H9 (cell line): ENCODE data around the gene NUCB2. TPM values are rescaled to one million over a fixed set of nuclear protein-coding genes. Genes with fewer than 3 reads are reported as not detected.

ENCODE experiments used
- DNase-seq: peaks from one replicate; pipeline ENCODE4 v3.0.0-alpha.2; 2017
- H2AFZ ChIP-seq: one replicate; pipeline ENCODE4 v1.6.1; 2013; ENCODE audit warnings: mild to moderate bottlenecking, low read length, control low read depth, moderate library complexity
- H2AK5ac ChIP-seq: 2 replicates; pipeline ENCODE4 v1.6.1; 2013; ENCODE audit warnings: low read length, control low read depth, mixed read lengths; ENCODE audit not compliant: insufficient read length
- H2BK120ac ChIP-seq: one replicate; pipeline ENCODE4 v1.6.1; 2013; ENCODE audit warnings: low read depth, mild to moderate bottlenecking, low read length, control low read depth, inconsistent platforms; ENCODE audit not compliant: poor library complexity, severe bottlenecking
- H2BK12ac ChIP-seq: 2 replicates; pipeline ENCODE4 v1.6.1; 2013; ENCODE audit warnings: low read length, control low read depth, mixed read lengths, low read depth; ENCODE audit not compliant: insufficient read length
- H2BK15ac ChIP-seq: 2 replicates; pipeline ENCODE4 v1.6.1; 2013; ENCODE audit warnings: low read depth, low read length, control low read depth
- H2BK20ac ChIP-seq: one replicate; pipeline ENCODE4 v1.6.1; 2013; ENCODE audit warnings: low read depth, mild to moderate bottlenecking, low read length, control low read depth, inconsistent platforms; ENCODE audit not compliant: poor library complexity, severe bottlenecking
- H2BK5ac ChIP-seq: 2 replicates; pipeline ENCODE4 v1.6.1; 2013; ENCODE audit warnings: low read length, control low read depth, mixed read lengths; ENCODE audit not compliant: insufficient read length
- H3K14ac ChIP-seq: 2 replicates; pipeline ENCODE4 v1.6.1; 2013; ENCODE audit warnings: low read length, control low read depth; ENCODE audit not compliant: insufficient read depth
- H3K18ac ChIP-seq: 2 replicates; pipeline ENCODE4 v1.6.1; 2013; ENCODE audit warnings: low read depth, mild to moderate bottlenecking, mixed read lengths, low read length, control low read depth; ENCODE audit not compliant: insufficient read length
- H3K23ac ChIP-seq: 2 replicates; pipeline ENCODE4 v1.6.1; 2013; ENCODE audit warnings: low read length, control low read depth, mixed read lengths, low read depth; ENCODE audit not compliant: insufficient read length
- H3K23me2 ChIP-seq: 2 replicates; pipeline ENCODE4 v1.6.1; 2013; ENCODE audit warnings: low read depth, mild to moderate bottlenecking, mixed read lengths, low read length, control low read depth; ENCODE audit not compliant: insufficient read length, poor library complexity, severe bottlenecking
- H3K27ac ChIP-seq: 2 replicates; pipeline ENCODE4 v1.5.1; 2013; ENCODE audit warnings: low read length, control low read depth, mixed read lengths, low read depth; ENCODE audit not compliant: insufficient read length
- H3K27me3 ChIP-seq: 2 replicates; pipeline ENCODE4 v1.6.1; 2013; ENCODE audit warnings: low read length, control low read depth, inconsistent platforms; ENCODE audit not compliant: insufficient read depth
- H3K4ac ChIP-seq: 2 replicates; pipeline ENCODE4 v1.6.1; 2013; ENCODE audit warnings: low read depth, mild to moderate bottlenecking, control low read depth, inconsistent platforms, low read length, moderate library complexity
- H3K4me1 ChIP-seq: 2 replicates; pipeline ENCODE4 v1.6.1; 2013; ENCODE audit warnings: low read length, control low read depth, inconsistent platforms; ENCODE audit not compliant: insufficient read depth
- H3K4me2 ChIP-seq: 2 replicates; pipeline ENCODE4 v1.6.1; 2013; ENCODE audit warnings: low read length, control low read depth, mixed read lengths; ENCODE audit not compliant: insufficient read length, insufficient read depth
- H3K56ac ChIP-seq: 2 replicates; pipeline ENCODE4 v1.6.1; 2013; ENCODE audit warnings: low read depth, mild to moderate bottlenecking, mixed read lengths, low read length, control low read depth; ENCODE audit not compliant: insufficient read length
- H3K79me1 ChIP-seq: 2 replicates; pipeline ENCODE4 v1.6.1; 2013; ENCODE audit warnings: low read depth, mild to moderate bottlenecking, moderate library complexity, low read length, control low read depth, inconsistent platforms; ENCODE audit not compliant: insufficient read depth, poor library complexity, severe bottlenecking
- H3K79me2 ChIP-seq: 2 replicates; pipeline ENCODE4 v1.6.1; 2013; ENCODE audit warnings: low read length, control low read depth, inconsistent platforms; ENCODE audit not compliant: insufficient read depth
- H3K9ac ChIP-seq: 2 replicates; pipeline ENCODE4 v1.6.1; 2013; ENCODE audit warnings: low read length, control low read depth, mixed read lengths; ENCODE audit not compliant: insufficient read length; ENCODE audit errors: extremely low read depth
- H3K9me3 ChIP-seq: one replicate; pipeline ENCODE4 v1.6.1; 2013; ENCODE audit warnings: low read depth, low read length, inconsistent platforms; ENCODE audit not compliant: control insufficient read depth
- H3T11ph ChIP-seq: one replicate; pipeline ENCODE4 v1.6.1; 2013; ENCODE audit warnings: mild to moderate bottlenecking, low read length, control low read depth, inconsistent platforms
- H4K20me1 ChIP-seq: one replicate; pipeline ENCODE4 v1.6.1; 2013; ENCODE audit not compliant: control insufficient read depth, insufficient read length, insufficient read depth
- H4K5ac ChIP-seq: 2 replicates; pipeline ENCODE4 v1.6.1; 2013; ENCODE audit warnings: low read depth, mild to moderate bottlenecking, mixed read lengths, low read length, control low read depth; ENCODE audit not compliant: insufficient read length
- H4K8ac ChIP-seq: replicated peaks from 2 replicates; pipeline ENCODE4 v1.6.1; 2013; ENCODE audit warnings: low read length, control low read depth, mixed read lengths, low read depth; ENCODE audit not compliant: insufficient read length
- H4K91ac ChIP-seq: 2 replicates; pipeline ENCODE4 v1.6.1; 2013; ENCODE audit warnings: low read depth, mild to moderate bottlenecking, moderate library complexity, mixed read lengths, low read length, control low read depth; ENCODE audit not compliant: insufficient read length
- H3K27ac Mint-ChIP-seq, 3 experiments: 2 replicates in 2 of 3; 3 replicates in 1 of 3; pipeline ENCODE4 v1.8.0; 2020 to 2021; ENCODE audit warnings: mixed read lengths in 3 of 3, mild to moderate bottlenecking in 1 of 3, moderate library complexity in 1 of 3
- H3K27me3 Mint-ChIP-seq: 2 replicates; pipeline ENCODE4 v1.8.0; 2021; ENCODE audit warnings: low read depth, mild to moderate bottlenecking, moderate library complexity, mixed read lengths
- H3K36me3 Mint-ChIP-seq, 3 experiments: 2 replicates in 2 of 3; 3 replicates in 1 of 3; pipeline ENCODE4 v1.8.0; 2020 to 2021; ENCODE audit warnings: low read depth in 3 of 3, mixed read lengths in 3 of 3; ENCODE audit not compliant: insufficient read depth in 1 of 3
- H3K4me1 Mint-ChIP-seq, 2 experiments: 2 replicates each; pipeline ENCODE4 v1.8.0; 2020; ENCODE audit warnings: mixed read lengths in 2 of 2
- H3K4me3 Mint-ChIP-seq, 2 experiments: 2 replicates in 1 of 2; 3 replicates in 1 of 2; pipeline ENCODE4 v1.8.0; 2020 to 2021; ENCODE audit warnings: mild to moderate bottlenecking in 2 of 2, mixed read lengths in 2 of 2, moderate library complexity in 1 of 2
- H3K9me3 Mint-ChIP-seq, 2 experiments: 2 replicates in 1 of 2; 3 replicates in 1 of 2; pipeline ENCODE4 v1.8.0; 2020; ENCODE audit warnings: mild to moderate bottlenecking in 2 of 2, mixed read lengths in 2 of 2, moderate library complexity in 1 of 2
- CTCF ChIP-seq: fragments of 200-600 bp; sonication (generic); conservative IDR thresholded peaks from 3 replicates; pipeline ENCODE4 v1.8.0; 2021; ENCODE audit warnings: antibody characterized with exemption, mild to moderate bottlenecking
- WGBS: extraction: QIAGEN DNeasy Blood & Tissue Kit; methylation state at CpG from one replicate; pipeline ENCODE4 v1.1.7; 2013; ENCODE audit warnings: missing lambda C conversion rate, low lambda C conversion rate, mixed read lengths; ENCODE audit not compliant: insufficient read length; ENCODE audit errors: extremely low coverage; 5-methylcytosine and 5-hydroxymethylcytosine counted together
- total RNA-seq: library from RNA; stranded (reverse); gene quantifications from 2 replicates; pipeline ENCODE4 v1.2.1, GENCODE V29; 2021

The NUCB2 gene
- total RNA-seq, 1 experiment from 2014 or later: 29.1 TPM

- Histone ChIP-seq H3K4me2 (no peak overlapping the region), H4K8ac (no peak overlapping the region), H3K56ac (no peak overlapping the region), H3K14ac (no peak overlapping the region), H3K79me2 (no peaks in the 10 kb centered on the region), H3K27me3 (peaks cover 21% of the 10 kb centered on the region), H2BK15ac (no peak overlapping the region), H3K9me3 (no peaks in the 10 kb centered on the region), H3K18ac (no peak overlapping the region), H2BK5ac (no peak overlapping the region), H2AFZ (no peak overlapping the region), H4K20me1 (no peaks in the 10 kb centered on the region), H3K4ac (no peak overlapping the region), H2BK12ac (no peak overlapping the region), H3K79me1 (no peaks in the 10 kb centered on the region), H4K5ac (no peak overlapping the region), H2BK20ac (no peak overlapping the region), H3K27ac (no peak overlapping the region), H2BK120ac (no peak overlapping the region), H4K91ac (no peak overlapping the region), H3K23me2 (peaks cover 22% of the 10 kb centered on the region), H3K9ac (no peak overlapping the region), H3K23ac (no peak overlapping the region), H2AK5ac (no peak overlapping the region), H3T11ph (no peak overlapping the region), H3K4me1 (no peaks in the 10 kb centered on the region)
- no peak overlapping the region for H3K27ac Mint-ChIP-seq
- peak overlapping the region; percentile 44 to 90; a peak in 4 of 5 replicates for H3K4me3 Mint-ChIP-seq
- peaks cover 15 to 26% of the 10 kb centered on the region in 2 experiments for H3K4me1 Mint-ChIP-seq
- H3K9me3 Mint-ChIP-seq: peaks cover 7 to 9% of the 10 kb centered on the region in 2 experiments
- peak; percentile 60 for DNase-seq
- no peaks in the 10 kb centered on the region; a peak in 1 of 7 replicates for H3K36me3 Mint-ChIP-seq
- WGBS: no CpG with 5 or more reads among the region's 3 CpGs
- peaks cover 51% of the 10 kb centered on the region for H3K27me3 Mint-ChIP-seq
- peak; percentile 76 for TF ChIP-seq CTCF
Measured at GRCh38 chr11:17354601-17354991, 78.1 kb downstream of the NUCB2 start.
